ENCODE measurements around the gene ACER3. TPM values are rescaled to one million over a fixed set of nuclear protein-coding genes. Genes with fewer than 3 reads are reported as not detected.

Gene ACER3
- total RNA-seq, 4 donors from 2014 or later, result 9.3 to 25.7 (median 14.2) TPM

DNA sequence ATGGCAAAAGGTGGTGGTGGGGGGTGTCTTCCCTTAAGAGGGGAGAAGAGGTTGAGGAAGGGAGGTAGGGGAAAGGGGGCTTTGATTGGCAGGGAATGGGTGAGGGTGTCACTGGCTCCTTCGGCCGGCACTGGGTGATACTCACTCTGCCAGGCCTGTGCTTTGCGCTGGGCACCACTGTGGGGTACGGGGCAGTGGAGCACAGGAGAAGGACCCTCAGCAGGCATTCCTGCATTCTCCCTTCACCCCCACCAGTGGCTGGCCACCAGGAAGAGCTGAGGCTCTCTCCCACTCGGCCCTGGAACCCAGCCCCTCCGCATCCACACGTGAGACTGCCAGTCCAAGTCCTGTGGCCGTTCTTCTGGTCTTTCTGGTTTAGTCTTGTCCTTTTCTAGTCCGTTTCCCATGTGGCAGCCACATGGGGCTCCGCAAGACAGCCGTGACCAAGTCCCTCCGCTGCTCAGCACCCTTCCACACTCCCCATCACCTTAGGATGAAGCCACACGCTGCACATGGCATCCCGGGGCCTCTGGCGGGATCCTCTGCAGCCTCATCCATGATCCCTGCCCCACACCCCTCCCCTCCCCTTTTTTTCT is 214.0 kb downstream of the ACER3 start:
- H3K27me3 ChIP-seq, result no peaks in the 10 kb centered on the region
- H3K27ac ChIP-seq, result peak overlapping the region; percentile 73 to 81 (median 75)
- TF ChIP-seq EP300 (IDR thresholded peaks at IDR 0.05) (no peak), POLR2AphosphoS5 (IDR thresholded peaks at IDR 0.05) (no peak), POLR2A (IDR thresholded peaks at IDR 0.05) (no peak)
- TF ChIP-seq, protein P1, sequence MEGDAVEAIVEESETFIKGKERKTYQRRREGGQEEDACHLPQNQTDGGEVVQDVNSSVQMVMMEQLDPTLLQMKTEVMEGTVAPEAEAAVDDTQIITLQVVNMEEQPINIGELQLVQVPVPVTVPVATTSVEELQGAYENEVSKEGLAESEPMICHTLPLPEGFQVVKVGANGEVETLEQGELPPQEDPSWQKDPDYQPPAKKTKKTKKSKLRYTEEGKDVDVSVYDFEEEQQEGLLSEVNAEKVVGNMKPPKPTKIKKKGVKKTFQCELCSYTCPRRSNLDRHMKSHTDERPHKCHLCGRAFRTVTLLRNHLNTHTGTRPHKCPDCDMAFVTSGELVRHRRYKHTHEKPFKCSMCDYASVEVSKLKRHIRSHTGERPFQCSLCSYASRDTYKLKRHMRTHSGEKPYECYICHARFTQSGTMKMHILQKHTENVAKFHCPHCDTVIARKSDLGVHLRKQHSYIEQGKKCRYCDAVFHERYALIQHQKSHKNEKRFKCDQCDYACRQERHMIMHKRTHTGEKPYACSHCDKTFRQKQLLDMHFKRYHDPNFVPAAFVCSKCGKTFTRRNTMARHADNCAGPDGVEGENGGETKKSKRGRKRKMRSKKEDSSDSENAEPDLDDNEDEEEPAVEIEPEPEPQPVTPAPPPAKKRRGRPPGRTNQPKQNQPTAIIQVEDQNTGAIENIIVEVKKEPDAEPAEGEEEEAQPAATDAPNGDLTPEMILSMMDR (IDR thresholded peaks at IDR 0.05), result no peak
- peaks cover 0 to 51% (median 35%) of the 10 kb centered on the region in 3 donors for H3K4me1 ChIP-seq
- H3K4me3 ChIP-seq, result no peak overlapping the region
- no peaks in the 10 kb centered on the region for H3K36me3 ChIP-seq
- WGBS, 2 donors (ENCODE audit: low coverage in 1 of 2), result 77 to 95% methylated on average over 2 to 6 of the region's 15 CpGs
- ATAC-seq, result no peak
- no peaks in the 10 kb centered on the region for H3K9me3 ChIP-seq

DNA sequence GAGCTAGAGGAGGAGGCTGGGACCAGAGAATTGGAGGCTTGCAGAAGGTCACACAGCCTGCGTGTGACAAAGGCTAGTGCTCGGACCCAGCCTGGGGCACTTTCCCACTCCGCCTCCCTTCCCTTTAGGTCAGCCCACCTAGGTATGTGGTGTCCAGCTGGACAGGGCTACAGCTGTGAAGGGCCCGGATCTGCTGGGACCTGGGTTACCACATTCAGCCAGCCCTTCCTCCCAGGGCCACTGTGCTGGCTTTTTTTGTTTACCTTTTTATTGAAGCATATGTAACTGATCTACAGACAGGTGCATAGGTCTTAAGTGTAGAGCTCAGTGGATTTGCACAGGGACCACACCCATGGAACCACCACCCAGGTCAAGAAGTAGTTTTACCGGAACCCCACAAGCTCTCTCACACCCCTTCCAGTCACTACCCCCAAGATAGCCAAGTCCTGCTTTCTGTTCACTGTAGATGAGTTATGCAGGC is 214.7 kb downstream of the ACER3 start:
- Histone ChIP-seq H3K4me3 (no peak overlapping the region), H3K36me3 (no peaks in the 10 kb centered on the region), H3K4me1 (peaks cover 0 to 48% (median 35%) of the 10 kb centered on the region in 3 donors), H3K27ac (peak overlapping the region in 3 of 4 donors; percentile 74 to 81 (median 76)), H3K27me3 (no peaks in the 10 kb centered on the region), H3K9me3 (no peaks in the 10 kb centered on the region)
- TF ChIP-seq POLR2AphosphoS5 (IDR thresholded peaks at IDR 0.05) (no peak), EP300 (IDR thresholded peaks at IDR 0.05) (no peak), POLR2A (IDR thresholded peaks at IDR 0.05) (no peak)
- TF ChIP-seq, protein P1 (IDR thresholded peaks at IDR 0.05), result no peak
- 69 to 89% methylated on average over 2 to 3 of the region's 5 CpGs for WGBS, 2 donors (ENCODE audit: low coverage in 1 of 2)
- ATAC-seq, result no peak

Other genes with a start within 250 kb of the ACER3 start
- gene LRRC32, start 190.2 kb upstream of the ACER3 start, total RNA-seq, result 10 to 100 TPM; 22.7 to 37.6 (median 31.1) TPM
- 10 to 100 TPM; 23.5 to 53.7 (median 38.2) TPM for gene TSKU, start 77.6 kb upstream of the ACER3 start, total RNA-seq
- gene B3GNT6, start 173.5 kb downstream of the ACER3 start, total RNA-seq, result under 1 TPM in 1 of 4 donors, not detected in 3; 0.62 TPM
- 1 to 10 TPM; 4.1 to 9.4 (median 7.7) TPM for gene CAPN5, start 206.1 kb downstream of the ACER3 start, total RNA-seq
- not detected for gene OMP, start 241.9 kb downstream of the ACER3 start, total RNA-seq

All from gastroesophageal sphincter (tissue), 4 donors.